ENCODE data around the gene CTNND2.

The CTNND2 gene

DNA sequence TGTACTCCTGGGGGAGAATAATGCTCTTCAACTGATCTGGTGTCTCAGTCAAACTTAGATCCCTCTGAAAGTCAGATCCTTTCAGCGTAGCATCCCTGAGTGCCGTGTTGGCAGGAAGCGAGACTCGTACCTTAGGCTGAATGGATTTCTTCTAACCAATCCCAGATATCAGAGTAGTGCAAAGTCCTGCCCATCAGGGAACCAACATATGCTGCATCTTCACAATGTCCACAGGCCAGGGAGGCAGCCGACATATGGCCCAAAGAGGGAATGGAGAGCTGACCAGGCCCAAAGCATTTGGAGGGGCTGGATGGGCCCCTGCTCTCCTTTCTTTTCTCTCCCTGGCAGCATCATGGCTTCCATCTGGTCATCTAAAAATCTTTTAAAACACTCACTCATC, 646.2 kb downstream of the CTNND2 start:
- WGBS (ENCODE audit: insufficient coverage, insufficient read length) = no CpG with 5 or more reads among the region's 5 CpGs
- H3K9me3 ChIP-seq (ENCODE audit: control insufficient read depth, insufficient read depth, low read length) = no peaks in the 10 kb centered on the region
- H3K4me3 ChIP-seq (ENCODE audit: low read length) = no peak overlapping the region
- no peak for DNase-seq (ENCODE audit: low read depth, low spot score)
- no peak overlapping the region for H3K27ac ChIP-seq (ENCODE audit: low read length)
- H3K27me3 ChIP-seq (ENCODE audit: control insufficient read depth, insufficient read depth, low read length) = no peaks in the 10 kb centered on the region
- H3K36me3 ChIP-seq (ENCODE audit: control insufficient read depth, insufficient read depth, low read length) = no peaks in the 10 kb centered on the region
- no peaks in the 10 kb centered on the region for H3K4me1 ChIP-seq (ENCODE audit: control insufficient read depth, insufficient read depth, low read length)

DNA sequence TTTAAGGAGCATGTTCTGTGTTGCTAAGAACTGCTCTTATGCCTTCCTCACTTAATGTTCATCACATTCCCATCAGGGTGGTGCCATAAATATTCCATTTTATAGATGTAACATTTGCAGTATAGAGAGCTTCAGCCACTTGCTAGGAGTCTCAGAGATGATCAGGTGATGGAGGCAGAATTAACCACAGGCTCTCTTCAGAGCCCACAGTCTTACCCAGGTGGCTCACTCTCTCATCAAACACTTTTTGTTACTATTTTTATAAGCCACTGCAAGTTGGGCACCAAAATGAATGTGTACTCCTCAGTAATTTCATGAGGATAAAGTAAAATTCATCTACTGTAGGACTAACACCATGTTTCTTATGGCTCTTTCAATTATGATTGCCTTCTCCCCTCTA, 651.7 kb downstream of the CTNND2 start:
- no peak for DNase-seq (ENCODE audit: low read depth, low spot score)
- H3K4me1 ChIP-seq (ENCODE audit: control insufficient read depth, insufficient read depth, low read length) = no peaks in the 10 kb centered on the region
- H3K9me3 ChIP-seq (ENCODE audit: control insufficient read depth, insufficient read depth, low read length) = no peaks in the 10 kb centered on the region
- no peak overlapping the region for H3K4me3 ChIP-seq (ENCODE audit: low read length)
- no peaks in the 10 kb centered on the region for H3K27me3 ChIP-seq (ENCODE audit: control insufficient read depth, insufficient read depth, low read length)
- H3K27ac ChIP-seq (ENCODE audit: low read length) = no peak overlapping the region
- H3K36me3 ChIP-seq (ENCODE audit: control insufficient read depth, insufficient read depth, low read length) = no peaks in the 10 kb centered on the region

GRCh38 chr5:11252075-11252474, 652.2 kb downstream of the CTNND2 start:
- no peaks in the 10 kb centered on the region for H3K9me3 ChIP-seq (ENCODE audit: control insufficient read depth, insufficient read depth, low read length)
- H3K36me3 ChIP-seq (ENCODE audit: control insufficient read depth, insufficient read depth, low read length) = no peaks in the 10 kb centered on the region
- no peaks in the 10 kb centered on the region for H3K27me3 ChIP-seq (ENCODE audit: control insufficient read depth, insufficient read depth, low read length)
- no peak overlapping the region for H3K27ac ChIP-seq (ENCODE audit: low read length)
- DNase-seq (ENCODE audit: low read depth, low spot score) = no peak
- no peaks in the 10 kb centered on the region for H3K4me1 ChIP-seq (ENCODE audit: control insufficient read depth, insufficient read depth, low read length)
- H3K4me3 ChIP-seq (ENCODE audit: low read length) = no peak overlapping the region
- WGBS (ENCODE audit: insufficient coverage, insufficient read length) = no CpG with 5 or more reads among the region's 1 CpG

GRCh38 chr5:11251247-11251646, 653.0 kb downstream of the CTNND2 start:
- Histone ChIP-seq H3K9me3 (ENCODE audit: control insufficient read depth, insufficient read depth, low read length) (no peaks in the 10 kb centered on the region), H3K4me1 (ENCODE audit: control insufficient read depth, insufficient read depth, low read length) (no peaks in the 10 kb centered on the region), H3K4me3 (ENCODE audit: low read length) (no peak overlapping the region), H3K27ac (ENCODE audit: low read length) (no peak overlapping the region), H3K27me3 (ENCODE audit: control insufficient read depth, insufficient read depth, low read length) (no peaks in the 10 kb centered on the region), H3K36me3 (ENCODE audit: control insufficient read depth, insufficient read depth, low read length) (no peaks in the 10 kb centered on the region)
- WGBS (ENCODE audit: insufficient coverage, insufficient read length) = no CpG with 5 or more reads among the region's 6 CpGs
- DNase-seq (ENCODE audit: low read depth, low spot score) = no peak

- no CpG with 5 or more reads among the region's 4 CpGs for WGBS (ENCODE audit: insufficient coverage, insufficient read length)
- Histone ChIP-seq H3K4me3 (ENCODE audit: low read length) (no peak overlapping the region), H3K36me3 (ENCODE audit: control insufficient read depth, insufficient read depth, low read length) (no peaks in the 10 kb centered on the region), H3K4me1 (ENCODE audit: control insufficient read depth, insufficient read depth, low read length) (no peaks in the 10 kb centered on the region), H3K27ac (ENCODE audit: low read length) (no peak overlapping the region), H3K9me3 (ENCODE audit: control insufficient read depth, insufficient read depth, low read length) (no peaks in the 10 kb centered on the region), H3K27me3 (ENCODE audit: control insufficient read depth, insufficient read depth, low read length) (no peaks in the 10 kb centered on the region)
- no peak for DNase-seq (ENCODE audit: low read depth, low spot score)
Measured at GRCh38 chr5:11248966-11249365, 655.3 kb downstream of the CTNND2 start.

DNA sequence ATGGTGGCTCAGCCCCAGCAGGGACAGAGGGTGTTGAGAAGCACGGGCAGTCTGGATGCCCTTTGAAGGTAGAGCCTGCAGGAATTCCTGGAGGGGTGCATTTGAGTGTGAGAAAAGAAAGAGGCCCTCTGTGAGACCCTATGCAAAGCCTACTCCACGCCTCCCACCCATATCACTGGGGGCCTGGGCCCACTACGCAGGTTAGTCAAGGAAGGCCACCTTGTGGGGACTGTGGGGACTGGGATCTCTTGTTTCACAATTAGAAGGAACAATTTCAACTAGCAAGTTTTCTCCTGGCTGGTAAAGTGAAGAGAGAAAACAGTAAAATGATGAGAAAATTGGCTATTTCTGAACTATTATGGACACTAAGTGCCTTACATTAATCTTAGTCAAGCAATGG, 657.0 kb downstream of the CTNND2 start:
- WGBS (ENCODE audit: insufficient coverage, insufficient read length) = no CpG with 5 or more reads among the region's 3 CpGs

DNA sequence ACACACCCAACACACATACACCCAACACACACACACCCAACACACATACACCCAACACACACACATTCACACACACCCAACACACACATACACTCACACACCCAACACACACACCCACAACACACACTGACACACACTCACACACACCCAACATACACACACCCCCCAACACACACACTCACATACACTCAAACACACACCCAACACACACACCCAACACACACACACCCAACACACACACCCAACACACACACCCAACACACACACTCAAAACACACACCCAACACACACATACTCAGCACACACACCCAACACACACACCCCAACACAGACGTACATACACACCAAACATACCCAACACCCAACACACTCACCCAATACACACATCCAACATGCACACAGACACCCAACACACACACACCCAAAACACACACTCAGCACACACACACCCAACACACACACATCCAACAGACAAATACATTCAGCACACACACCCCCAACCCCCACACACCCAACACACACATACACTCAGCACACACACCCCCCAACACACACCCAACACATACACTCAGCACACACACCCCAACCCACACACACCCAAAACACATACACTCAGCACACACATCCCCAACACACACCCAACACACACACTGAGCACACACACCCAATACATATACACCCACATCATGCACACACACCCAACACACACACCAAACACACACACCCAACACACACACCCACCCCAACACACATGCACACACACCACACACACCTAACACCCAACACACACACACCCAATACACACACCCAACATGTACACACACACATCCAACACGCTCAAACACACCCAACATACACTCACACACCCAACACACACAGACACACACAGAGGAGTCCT, 663.7 kb downstream of the CTNND2 start:
- Histone ChIP-seq H3K9me3 (ENCODE audit: control insufficient read depth, insufficient read depth, low read length) (0 out of 2 replicates have a peak, but pooled peaks cover 1% of the 10 kb centered on the region), H3K27me3 (ENCODE audit: control insufficient read depth, insufficient read depth, low read length) (no peaks in the 10 kb centered on the region), H3K27ac (ENCODE audit: low read length) (no peak overlapping the region), H3K36me3 (ENCODE audit: control insufficient read depth, insufficient read depth, low read length) (no peaks in the 10 kb centered on the region), H3K4me1 (ENCODE audit: control insufficient read depth, insufficient read depth, low read length) (no peaks in the 10 kb centered on the region), H3K4me3 (ENCODE audit: low read length) (no peak overlapping the region)
- DNase-seq (ENCODE audit: low read depth, low spot score) = no peak
- WGBS (ENCODE audit: insufficient coverage, insufficient read length) = 93% methylated on average over 2 of the region's 2 CpGs

More for the DNA sequence above, 657.0 kb downstream of the CTNND2 start:
- Histone ChIP-seq H3K36me3 (ENCODE audit: control insufficient read depth, insufficient read depth, low read length) (no peaks in the 10 kb centered on the region), H3K27me3 (ENCODE audit: control insufficient read depth, insufficient read depth, low read length) (no peaks in the 10 kb centered on the region), H3K9me3 (ENCODE audit: control insufficient read depth, insufficient read depth, low read length) (no peaks in the 10 kb centered on the region), H3K4me3 (ENCODE audit: low read length) (no peak overlapping the region), H3K27ac (ENCODE audit: low read length) (no peak overlapping the region), H3K4me1 (ENCODE audit: control insufficient read depth, insufficient read depth, low read length) (no peaks in the 10 kb centered on the region)
- DNase-seq (ENCODE audit: low read depth, low spot score) = no peak

GRCh38 chr5:11239261-11240015, 664.8 kb downstream of the CTNND2 start:
- Histone ChIP-seq H3K27me3 (ENCODE audit: control insufficient read depth, insufficient read depth, low read length) (no peaks in the 10 kb centered on the region), H3K27ac (ENCODE audit: low read length) (no peak overlapping the region), H3K4me1 (ENCODE audit: control insufficient read depth, insufficient read depth, low read length) (no peaks in the 10 kb centered on the region), H3K9me3 (ENCODE audit: control insufficient read depth, insufficient read depth, low read length) (0 out of 2 replicates have a peak, but pooled peaks cover 1% of the 10 kb centered on the region), H3K4me3 (ENCODE audit: low read length) (no peak overlapping the region), H3K36me3 (ENCODE audit: control insufficient read depth, insufficient read depth, low read length) (no peaks in the 10 kb centered on the region)
- WGBS (ENCODE audit: insufficient coverage, insufficient read length) = no CpG with 5 or more reads among the region's 13 CpGs
- peak; percentile 7 for DNase-seq (ENCODE audit: low read depth, low spot score)

DNA sequence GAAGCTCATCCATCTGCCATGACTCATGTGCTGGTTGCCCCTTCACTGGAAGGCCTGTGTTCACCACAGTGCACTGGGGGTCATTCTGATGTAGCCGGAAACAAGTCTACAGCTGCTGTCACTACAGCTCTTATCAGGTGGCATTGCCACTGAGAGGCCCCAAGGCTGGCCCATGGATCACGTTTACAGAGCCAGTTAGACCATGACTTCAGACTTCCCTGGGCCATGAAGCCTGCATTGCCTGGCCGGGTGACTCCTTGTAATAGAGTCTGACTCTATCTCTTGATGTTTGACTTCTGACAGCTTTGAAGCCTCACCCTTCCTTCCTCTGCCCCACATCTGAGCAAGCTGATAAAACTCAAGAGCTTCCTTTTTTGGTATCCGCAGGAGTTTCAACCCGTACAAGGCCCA, 669.7 kb downstream of the CTNND2 start:
- WGBS (ENCODE audit: insufficient coverage, insufficient read length) = no CpG with 5 or more reads among the region's 5 CpGs
- no peaks in the 10 kb centered on the region for H3K4me1 ChIP-seq (ENCODE audit: control insufficient read depth, insufficient read depth, low read length)
- no peaks in the 10 kb centered on the region for H3K36me3 ChIP-seq (ENCODE audit: control insufficient read depth, insufficient read depth, low read length)
- no peak for DNase-seq (ENCODE audit: low read depth, low spot score)
- 0 out of 2 replicates have a peak, but pooled peaks cover 1% of the 10 kb centered on the region for H3K9me3 ChIP-seq (ENCODE audit: control insufficient read depth, insufficient read depth, low read length)
- H3K27ac ChIP-seq (ENCODE audit: low read length) = no peak overlapping the region
- H3K27me3 ChIP-seq (ENCODE audit: control insufficient read depth, insufficient read depth, low read length) = no peaks in the 10 kb centered on the region
- no peak overlapping the region for H3K4me3 ChIP-seq (ENCODE audit: low read length)

DNA sequence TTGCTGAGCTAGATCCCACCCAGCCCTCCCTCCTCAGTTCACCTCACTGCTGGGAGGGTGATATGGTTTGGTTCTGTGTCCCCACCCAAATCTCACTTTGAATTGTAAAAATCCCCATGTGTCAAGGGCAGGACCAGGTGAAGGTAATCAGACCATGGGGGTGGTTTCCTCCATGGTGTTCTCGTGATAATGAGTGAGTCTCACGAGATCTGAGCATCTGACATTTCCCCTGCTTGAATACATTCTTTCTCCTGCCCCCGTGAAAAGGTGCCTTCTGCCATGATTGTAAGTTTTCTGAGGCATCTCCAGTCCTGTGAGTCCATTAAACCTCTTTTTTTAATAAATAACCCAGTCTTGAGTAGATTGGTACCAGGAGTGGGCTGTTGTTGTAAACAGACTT, 673.4 kb downstream of the CTNND2 start:
- no peak for DNase-seq (ENCODE audit: low read depth, low spot score)
- H3K9me3 ChIP-seq (ENCODE audit: control insufficient read depth, insufficient read depth, low read length) = no peaks in the 10 kb centered on the region
- WGBS (ENCODE audit: insufficient coverage, insufficient read length) = no CpG with 5 or more reads among the region's 3 CpGs
- no peaks in the 10 kb centered on the region for H3K36me3 ChIP-seq (ENCODE audit: control insufficient read depth, insufficient read depth, low read length)
- no peak overlapping the region for H3K27ac ChIP-seq (ENCODE audit: low read length)
- H3K4me1 ChIP-seq (ENCODE audit: control insufficient read depth, insufficient read depth, low read length) = no peaks in the 10 kb centered on the region
- H3K27me3 ChIP-seq (ENCODE audit: control insufficient read depth, insufficient read depth, low read length) = no peaks in the 10 kb centered on the region
- H3K4me3 ChIP-seq (ENCODE audit: low read length) = no peak overlapping the region
